Loucy (cell line): Measurements from ENCODE around the gene ACTRT2.

Experiments used
- H2AFZ ChIP-seq: fragments of 200-600 bp; sonication (generic); 2 replicates; pipeline ENCODE4 v1.6.0; 2016; ENCODE audit warnings: antibody characterized with exemption, mild to moderate bottlenecking, low read length, moderate library complexity
- H3F3A ChIP-seq: fragments of 200-600 bp; 2 replicates; pipeline ENCODE4 v1.6.0; 2016; ENCODE audit warnings: antibody characterized with exemption, low read depth, mild to moderate bottlenecking
- H3K27me3 ChIP-seq: fragments of 200-600 bp; sonication (generic); 2 replicates; pipeline ENCODE4 v1.6.1; 2014; ENCODE audit warnings: low read length, mild to moderate bottlenecking; ENCODE audit not compliant: insufficient read depth, poor library complexity, severe bottlenecking
- H3K36me3 ChIP-seq: fragments of 200-600 bp; sonication (generic); 2 replicates; pipeline ENCODE4 v1.6.1; 2016; ENCODE audit warnings: low read length; ENCODE audit not compliant: insufficient read depth
- H3K4me1 ChIP-seq: fragments of 200-600 bp; sonication (generic); 2 replicates; pipeline ENCODE4 v1.5.1; 2014; ENCODE audit warnings: low read length, mild to moderate bottlenecking; ENCODE audit not compliant: insufficient read depth, poor library complexity, severe bottlenecking
- H3K4me2 ChIP-seq: fragments of 200-600 bp; sonication (generic); 2 replicates; pipeline ENCODE4 v1.6.0; 2014; ENCODE audit warnings: antibody characterized with exemption, low read length, low read depth, mild to moderate bottlenecking; ENCODE audit not compliant: poor library complexity, severe bottlenecking
- H3K4me3 ChIP-seq: fragments of 200-600 bp; sonication (generic); 2 replicates; pipeline ENCODE4 v1.5.1; 2014; ENCODE audit warnings: low read length, mild to moderate bottlenecking, mixed read lengths; ENCODE audit not compliant: poor library complexity, severe bottlenecking
- H3K79me2 ChIP-seq: fragments of 200-600 bp; sonication (generic); 2 replicates; pipeline ENCODE4 v1.6.1; 2014; ENCODE audit warnings: low read length; ENCODE audit not compliant: insufficient read depth
- H3K9ac ChIP-seq: fragments of 200-600 bp; sonication (generic); 2 replicates; pipeline ENCODE4 v1.6.0; 2014; ENCODE audit warnings: mild to moderate bottlenecking, low read depth, low read length, moderate library complexity; ENCODE audit not compliant: poor library complexity, severe bottlenecking
- H3K9me2 ChIP-seq: fragments of 200-600 bp; sonication (generic); replicated peaks from 2 replicates; pipeline ENCODE4 v1.6.1; 2016; ENCODE audit warnings: low read depth, low read length, mixed read lengths
- H3K9me3 ChIP-seq: fragments of 200-600 bp; sonication (generic); 2 replicates; pipeline ENCODE4 v1.6.1; 2014; ENCODE audit warnings: mild to moderate bottlenecking, antibody characterized with exemption, low read length, low read depth; ENCODE audit not compliant: insufficient read depth
- H4K20me1 ChIP-seq: fragments of 200-600 bp; sonication (generic); 2 replicates; pipeline ENCODE4 v1.6.0; 2014; ENCODE audit warnings: antibody characterized with exemption, low read length, mild to moderate bottlenecking; ENCODE audit not compliant: insufficient read depth, poor library complexity, severe bottlenecking
- CTCF ChIP-seq: fragments of 200-600 bp; sonication (generic); conservative IDR thresholded peaks from 2 replicates; pipeline ENCODE4 v1.5.1; 2014; ENCODE audit warnings: mild to moderate bottlenecking, antibody characterized with exemption, low read length
- EZH2phosphoT487 ChIP-seq: fragments of 200-600 bp; IDR thresholded peaks from 2 replicates; pipeline ENCODE4 v1.6.1; 2018; ENCODE audit warnings: antibody characterized with exemption, mild to moderate bottlenecking, moderate library complexity, borderline replicate concordance

ACTRT2 gene

GRCh38 chr1:3053366-3053980, 32.2 kb downstream of the ACTRT2 start:
- no peaks in the 10 kb centered on the region for H3F3A ChIP-seq
- H3K36me3 ChIP-seq = no peaks in the 10 kb centered on the region
- H3K79me2 ChIP-seq = no peaks in the 10 kb centered on the region
- H3K4me1 ChIP-seq = no peaks in the 10 kb centered on the region
- H4K20me1 ChIP-seq = no peaks in the 10 kb centered on the region
- H3K9me3 ChIP-seq = no peaks in the 10 kb centered on the region
- no peak overlapping the region for H3K4me3 ChIP-seq
- no peaks in the 10 kb centered on the region for H3K27me3 ChIP-seq
- no peak for TF ChIP-seq CTCF
- no peak for TF ChIP-seq EZH2phosphoT487
- no peak overlapping the region for H3K4me2 ChIP-seq
- no peak overlapping the region for H3K9ac ChIP-seq
- H3K9me2 ChIP-seq = no peaks in the 10 kb centered on the region
- no peak overlapping the region for H2AFZ ChIP-seq

- no peaks in the 10 kb centered on the region for H3K9me2 ChIP-seq
- no peak overlapping the region for H3K9ac ChIP-seq
- no peak overlapping the region for H3K4me3 ChIP-seq
- H3K4me2 ChIP-seq = no peak overlapping the region
- H3F3A ChIP-seq = no peaks in the 10 kb centered on the region
- H3K9me3 ChIP-seq = no peaks in the 10 kb centered on the region
- no peaks in the 10 kb centered on the region for H3K27me3 ChIP-seq
- H3K36me3 ChIP-seq = no peaks in the 10 kb centered on the region
- H3K79me2 ChIP-seq = no peaks in the 10 kb centered on the region
- H3K4me1 ChIP-seq = no peaks in the 10 kb centered on the region
- TF ChIP-seq EZH2phosphoT487 = no peak
- TF ChIP-seq CTCF = no peak
- H2AFZ ChIP-seq = no peak overlapping the region
- H4K20me1 ChIP-seq = no peaks in the 10 kb centered on the region
Observed at GRCh38 chr1:3053986-3054385, 32.7 kb downstream of the ACTRT2 start.

GRCh38 chr1:3054474-3054873, 33.2 kb downstream of the ACTRT2 start:
- Histone ChIP-seq H3K9me3 (no peaks in the 10 kb centered on the region), H3K4me3 (no peak overlapping the region), H2AFZ (no peak overlapping the region), H3F3A (no peaks in the 10 kb centered on the region), H3K4me1 (no peaks in the 10 kb centered on the region), H3K36me3 (no peaks in the 10 kb centered on the region), H4K20me1 (no peaks in the 10 kb centered on the region), H3K79me2 (no peaks in the 10 kb centered on the region), H3K27me3 (no peaks in the 10 kb centered on the region), H3K4me2 (no peak overlapping the region), H3K9ac (no peak overlapping the region), H3K9me2 (no peaks in the 10 kb centered on the region)
- no peak for TF ChIP-seq EZH2phosphoT487
- TF ChIP-seq CTCF = no peak
